GM12801 (cell line): ENCODE measurements around the gene CCN6.

Experiments used
- TF ChIP-seq, protein P1 (sequence below): IDR thresholded peaks from one replicate; pipeline ENCODE4 v1.5.1; 2011; ENCODE audit warnings: control low read depth; ENCODE audit not compliant: insufficient read length; ENCODE audit errors: extremely low read depth

CCN6 gene

DNA sequence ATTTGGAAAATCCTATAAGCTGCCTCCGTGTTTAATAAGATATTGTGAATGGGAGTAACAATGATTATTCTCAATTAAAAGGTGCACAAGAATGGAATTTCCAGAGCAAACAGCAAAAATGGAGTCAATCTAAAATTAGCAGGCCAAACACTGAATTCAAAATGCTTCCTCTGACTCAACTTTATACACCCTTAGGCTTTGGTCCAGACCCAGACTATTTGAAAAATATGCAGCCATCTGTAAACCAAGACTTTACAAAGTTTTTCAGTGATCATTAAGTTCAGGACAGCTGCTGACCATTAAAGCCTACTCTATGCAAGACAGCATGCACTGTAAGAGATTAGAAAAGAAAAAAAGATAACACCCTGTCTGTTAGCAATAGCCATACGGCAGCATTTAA, 39.4 kb upstream of the CCN6 start:
- TF ChIP-seq, protein P1, sequence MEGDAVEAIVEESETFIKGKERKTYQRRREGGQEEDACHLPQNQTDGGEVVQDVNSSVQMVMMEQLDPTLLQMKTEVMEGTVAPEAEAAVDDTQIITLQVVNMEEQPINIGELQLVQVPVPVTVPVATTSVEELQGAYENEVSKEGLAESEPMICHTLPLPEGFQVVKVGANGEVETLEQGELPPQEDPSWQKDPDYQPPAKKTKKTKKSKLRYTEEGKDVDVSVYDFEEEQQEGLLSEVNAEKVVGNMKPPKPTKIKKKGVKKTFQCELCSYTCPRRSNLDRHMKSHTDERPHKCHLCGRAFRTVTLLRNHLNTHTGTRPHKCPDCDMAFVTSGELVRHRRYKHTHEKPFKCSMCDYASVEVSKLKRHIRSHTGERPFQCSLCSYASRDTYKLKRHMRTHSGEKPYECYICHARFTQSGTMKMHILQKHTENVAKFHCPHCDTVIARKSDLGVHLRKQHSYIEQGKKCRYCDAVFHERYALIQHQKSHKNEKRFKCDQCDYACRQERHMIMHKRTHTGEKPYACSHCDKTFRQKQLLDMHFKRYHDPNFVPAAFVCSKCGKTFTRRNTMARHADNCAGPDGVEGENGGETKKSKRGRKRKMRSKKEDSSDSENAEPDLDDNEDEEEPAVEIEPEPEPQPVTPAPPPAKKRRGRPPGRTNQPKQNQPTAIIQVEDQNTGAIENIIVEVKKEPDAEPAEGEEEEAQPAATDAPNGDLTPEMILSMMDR = no peak

DNA sequence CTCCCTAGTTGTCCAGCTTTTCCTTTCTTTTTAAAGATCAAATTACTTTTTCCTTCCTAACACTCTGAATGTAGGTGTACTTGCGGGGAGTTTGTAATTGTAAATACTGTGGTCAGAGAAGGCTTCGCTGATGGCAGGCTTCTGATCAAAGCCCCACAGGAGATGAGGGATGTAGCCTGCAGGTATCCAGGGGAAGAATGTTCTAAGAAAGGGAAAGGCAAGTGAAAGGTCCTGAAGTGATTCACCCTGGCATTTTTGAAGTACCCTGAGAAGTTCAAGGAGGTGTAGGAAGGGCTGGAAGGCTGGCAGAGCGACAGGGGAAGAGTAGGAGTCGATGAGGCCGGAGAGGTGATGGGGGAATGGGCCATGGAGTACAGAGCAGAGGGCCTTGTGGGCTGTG, 38.2 kb upstream of the CCN6 start:
- TF ChIP-seq, protein P1 = no peak

DNA sequence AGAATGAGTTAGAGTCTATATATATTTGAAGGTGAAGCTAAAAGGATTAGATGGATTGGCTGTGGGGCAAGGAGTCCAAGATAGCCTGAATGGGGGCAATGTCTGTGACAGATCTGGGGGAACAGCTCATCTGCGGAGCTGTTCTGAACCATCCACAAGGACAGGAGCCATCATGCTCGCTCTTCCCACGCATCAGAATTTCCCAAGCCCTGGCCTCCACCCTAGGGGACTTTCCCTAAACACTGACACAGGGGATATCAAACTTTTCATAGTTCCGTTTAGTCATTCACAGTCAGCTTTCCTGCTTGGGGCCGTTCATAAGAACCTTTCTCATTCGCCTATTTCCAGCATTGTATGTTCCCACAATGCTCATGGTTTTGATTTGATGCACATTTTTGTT, 37.6 kb upstream of the CCN6 start:
- TF ChIP-seq, protein P1 = no peak

DNA sequence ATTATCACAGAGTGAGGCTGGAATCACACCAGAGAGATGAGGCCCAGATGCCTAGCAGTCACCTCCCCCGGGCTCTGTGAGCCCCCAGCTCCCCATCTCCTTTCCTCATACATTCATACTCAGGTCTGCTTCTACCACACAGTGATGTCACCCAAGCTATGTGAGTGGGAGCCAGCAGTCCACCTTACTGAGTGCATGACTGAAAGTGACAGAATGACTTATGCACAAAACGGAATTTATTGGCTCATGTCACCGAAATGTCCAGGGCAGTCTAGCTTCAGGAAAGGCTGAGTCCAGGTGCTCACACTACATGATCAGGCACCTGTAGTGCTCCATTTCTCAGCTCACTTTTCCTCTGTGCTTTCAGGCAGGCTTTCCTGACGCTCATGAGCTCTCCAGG, 36.7 kb upstream of the CCN6 start:
- TF ChIP-seq, protein P1 = no peak

DNA sequence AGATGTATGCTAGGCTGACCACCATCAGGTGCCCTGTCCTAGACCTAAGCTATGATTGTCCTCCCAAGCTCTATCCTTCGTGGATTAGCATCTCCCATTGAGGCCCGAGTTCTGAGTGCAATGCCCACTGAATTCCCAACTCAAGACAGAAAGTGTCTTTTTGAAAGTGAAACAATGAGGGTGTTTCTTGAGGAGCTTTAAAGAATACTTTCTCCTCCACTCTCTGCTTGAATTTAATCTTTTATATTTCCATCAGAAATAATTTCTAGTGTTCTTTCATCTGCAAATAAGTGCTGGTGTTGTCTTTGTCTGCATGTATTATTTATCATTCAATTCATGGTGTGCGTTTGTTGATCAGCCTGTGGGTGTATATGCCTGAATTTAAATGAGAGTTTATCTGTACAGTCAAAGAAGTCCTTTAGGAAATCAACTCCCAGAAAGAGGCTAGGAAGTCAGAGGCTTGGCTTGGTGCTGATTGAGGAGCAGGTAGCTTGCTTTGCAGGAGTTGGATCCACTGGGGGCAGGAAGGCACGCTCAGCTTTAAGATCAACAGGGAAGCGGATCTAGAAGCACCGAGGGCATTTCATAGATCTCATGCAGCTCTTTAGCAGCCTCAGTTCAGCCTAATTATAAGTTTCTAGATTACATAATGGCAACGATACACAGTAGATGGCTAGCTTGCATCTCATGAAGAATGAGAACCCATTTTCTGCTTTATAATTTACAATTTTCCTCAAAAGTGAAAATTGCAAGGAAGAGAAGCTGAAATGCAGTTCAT, 36.0 kb upstream of the CCN6 start:
- TF ChIP-seq, protein P1 = no peak

DNA sequence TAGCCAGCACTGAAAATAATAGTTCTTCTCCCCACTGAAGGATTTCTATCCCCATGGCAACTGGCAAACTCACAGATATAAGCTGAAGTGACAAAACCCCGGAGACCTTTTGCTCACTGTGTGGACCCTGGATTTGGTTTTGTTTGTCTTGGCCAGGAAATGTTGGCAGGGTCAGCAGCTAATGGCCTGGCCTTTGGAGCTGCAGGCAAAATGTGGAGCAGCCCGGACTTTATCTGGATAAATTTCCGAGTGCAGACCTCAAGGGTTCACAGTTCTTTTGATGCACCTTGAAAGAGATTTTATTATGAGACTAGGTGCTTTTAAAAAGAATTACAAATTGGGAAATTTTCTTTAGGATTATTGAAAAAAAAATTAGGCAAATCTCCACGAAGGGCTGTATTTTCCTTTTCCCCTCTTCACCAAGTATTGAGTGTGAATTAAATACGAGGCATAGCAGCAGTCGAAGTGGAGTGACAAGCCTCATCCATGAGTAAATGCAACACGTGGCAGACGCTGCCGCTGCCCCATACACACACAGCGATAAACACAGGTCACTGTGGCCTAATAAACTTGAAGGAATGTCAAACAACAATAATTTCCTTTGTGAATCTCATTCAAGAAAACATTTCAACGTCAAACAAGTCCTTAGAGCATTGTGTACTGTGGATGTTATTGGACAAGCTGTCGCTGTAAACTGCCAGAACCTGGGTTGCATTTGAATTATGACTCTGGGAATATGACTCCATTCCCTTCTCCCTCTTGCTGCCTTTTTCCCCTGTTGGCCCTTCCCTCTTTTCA, 35.1 kb upstream of the CCN6 start:
- TF ChIP-seq, protein P1 = no peak

DNA sequence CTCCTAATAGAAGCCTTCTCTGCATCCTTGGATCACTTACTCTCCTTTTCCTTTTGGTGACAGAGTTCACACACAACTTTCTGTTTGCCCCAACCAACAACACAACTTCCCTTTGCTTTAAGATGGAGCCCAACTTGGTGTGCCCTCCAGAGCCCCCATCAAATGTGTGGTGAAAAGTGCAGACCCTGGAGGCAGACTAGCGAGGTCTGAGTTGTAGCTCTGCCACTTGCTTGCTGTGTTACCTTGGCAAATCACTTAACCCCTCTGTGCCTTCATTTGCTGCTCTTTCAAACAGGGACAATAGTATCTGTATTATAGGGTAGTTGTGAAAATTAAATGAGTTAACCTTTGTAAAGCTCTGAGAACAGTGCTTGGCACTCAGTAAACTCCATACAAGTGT, 34.3 kb upstream of the CCN6 start:
- TF ChIP-seq, protein P1 = no peak
